VCaP (cell line): ENCODE results near the gene LAPTM5.

Source experiments
- H3K27ac ChIP-seq: fragments of 450-650 bp; 2 replicates; pipeline ENCODE4 v1.5.1; 2017
- CTCF ChIP-seq: fragments of 450-650 bp; conservative IDR thresholded peaks from 2 replicates; pipeline ENCODE4 v1.5.1; 2017; ENCODE audit warnings: mild to moderate bottlenecking, moderate library complexity

Gene LAPTM5

GRCh38 chr1:30707412-30708360 is 49.9 kb downstream of the LAPTM5 start:
- TF ChIP-seq CTCF, result peak; percentile 81
- H3K27ac ChIP-seq, result no peak overlapping the region

DNA sequence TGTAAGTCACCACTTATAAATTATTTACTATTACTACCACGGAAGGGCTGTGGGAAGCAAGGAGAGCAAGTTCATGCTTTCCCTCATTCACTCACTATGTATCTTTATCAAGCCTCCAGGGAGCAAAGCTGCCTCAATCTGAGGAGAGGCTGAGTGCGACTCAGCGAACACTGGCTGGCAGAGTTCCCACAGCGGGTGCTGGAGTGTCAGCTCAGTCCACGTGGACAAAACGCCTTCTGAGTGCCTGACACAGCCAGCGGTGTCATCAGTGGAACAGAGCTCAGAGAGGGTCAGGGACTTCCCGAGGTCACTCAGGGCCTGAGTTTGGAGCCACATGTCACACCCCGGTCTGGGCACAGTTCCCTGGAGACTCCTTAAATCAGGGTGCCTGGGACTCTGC is 51.0 kb downstream of the LAPTM5 start:
- TF ChIP-seq CTCF, result no peak
- no peak overlapping the region for H3K27ac ChIP-seq

- no peak overlapping the region for H3K27ac ChIP-seq
- no peak for TF ChIP-seq CTCF
These were observed 51.9 kb downstream of the LAPTM5 start for GRCh38 chr1:30705698-30706097.

DNA sequence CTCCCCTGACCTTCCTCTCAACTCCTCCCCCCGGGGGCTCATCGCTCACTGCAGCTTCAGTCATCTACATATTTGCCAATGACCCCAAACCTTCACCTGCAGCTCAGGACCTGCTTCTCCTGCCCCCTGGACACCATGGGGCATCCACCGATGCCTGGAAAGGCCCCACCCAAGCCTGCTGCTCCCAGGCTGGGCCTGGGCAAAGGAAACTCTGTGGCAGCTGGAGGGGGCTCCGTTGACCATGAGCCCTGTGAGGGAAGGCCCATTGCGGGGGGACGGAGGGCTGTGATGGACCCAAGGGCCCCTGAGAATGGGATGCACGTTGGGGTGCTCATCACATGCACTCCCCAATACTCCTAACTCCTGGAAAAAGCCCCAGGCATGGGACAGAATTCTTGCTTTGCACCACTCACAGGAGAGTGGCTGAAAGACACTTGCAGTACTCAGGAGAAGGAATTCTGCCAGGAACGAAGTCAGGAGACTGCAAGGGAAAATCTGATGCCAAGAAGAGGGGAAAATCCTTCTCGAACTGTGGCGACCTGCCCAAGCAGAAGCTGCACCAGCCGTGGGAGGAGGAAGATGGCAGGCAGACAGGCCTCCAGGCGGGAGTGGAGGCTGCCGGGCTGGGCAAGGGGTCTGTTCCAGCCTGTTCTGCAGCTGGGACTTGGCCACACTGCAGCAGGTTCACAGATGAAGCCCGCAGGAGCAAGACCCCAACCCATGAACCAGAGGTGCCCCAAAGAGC is 52.6 kb downstream of the LAPTM5 start:
- no peak for TF ChIP-seq CTCF
- no peak overlapping the region for H3K27ac ChIP-seq

DNA sequence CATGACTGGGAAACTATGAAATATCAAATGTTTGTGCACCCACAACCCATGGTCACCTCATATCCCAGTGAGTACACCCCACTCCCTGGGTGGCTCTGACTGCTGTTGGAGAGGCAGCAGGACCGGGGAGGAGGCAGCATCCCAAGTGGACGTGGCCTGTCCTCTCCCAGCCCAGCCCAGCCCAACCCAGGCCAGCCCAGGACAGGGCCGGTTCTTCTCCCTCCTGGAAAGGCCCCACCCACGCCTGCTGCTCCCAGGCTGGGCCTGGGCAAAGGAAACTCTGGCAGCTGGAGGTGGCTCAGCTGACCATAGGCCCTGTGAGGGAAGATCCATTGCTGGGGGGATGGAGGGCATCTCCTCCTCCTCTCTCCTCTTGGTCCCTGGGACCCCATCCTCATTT is 53.3 kb downstream of the LAPTM5 start:
- no peak for TF ChIP-seq CTCF

DNA sequence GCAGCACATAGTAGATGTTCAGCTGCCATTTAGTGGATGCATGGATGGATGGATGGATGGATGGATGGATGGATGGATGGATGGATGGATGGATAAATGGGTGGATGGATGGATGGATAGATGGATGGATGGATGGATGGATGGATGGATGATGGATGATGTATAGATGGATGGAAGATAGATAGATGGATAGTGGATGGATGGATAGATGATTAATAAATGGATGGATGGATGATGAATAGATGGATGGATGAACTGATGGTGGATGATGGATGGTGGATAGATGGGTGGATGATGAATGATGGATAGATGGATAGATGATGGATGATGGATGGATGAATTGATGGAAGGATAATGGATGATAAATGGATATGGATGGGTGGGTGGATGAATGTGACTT is 54.8 kb downstream of the LAPTM5 start:
- no peak for TF ChIP-seq CTCF
- no peak overlapping the region for H3K27ac ChIP-seq

More for the DNA sequence above, 53.3 kb downstream of the LAPTM5 start:
- no peak overlapping the region for H3K27ac ChIP-seq

DNA sequence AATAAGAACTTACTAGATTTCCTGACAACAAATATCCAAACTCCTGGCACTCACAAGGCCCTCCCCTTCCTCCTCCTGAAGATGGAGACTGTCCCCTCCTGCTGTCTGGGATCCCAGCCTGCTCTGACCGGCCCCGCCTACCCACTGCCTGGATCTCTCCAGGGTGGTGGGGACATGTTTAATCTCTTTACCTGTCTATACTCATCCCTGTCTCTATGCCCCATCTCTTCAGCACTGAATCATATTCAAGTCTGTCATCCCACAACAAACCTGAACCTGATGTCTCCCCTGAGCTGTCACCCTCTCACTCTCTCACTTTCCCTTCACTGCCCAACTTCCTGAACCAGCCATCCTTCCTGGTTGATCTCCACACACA is 56.3 kb downstream of the LAPTM5 start:
- no peak overlapping the region for H3K27ac ChIP-seq
- no peak for TF ChIP-seq CTCF
